GM12872 (cell line): Measurements from ENCODE around the gene ATP8B1.

Source experiments
- TF ChIP-seq, protein P1 (sequence below): IDR thresholded peaks from 3 replicates; pipeline ENCODE4 v1.5.1; 2011; ENCODE audit warnings: low read depth, mild to moderate bottlenecking, low read length, moderate library complexity; ENCODE audit not compliant: insufficient read depth

Gene ATP8B1

DNA sequence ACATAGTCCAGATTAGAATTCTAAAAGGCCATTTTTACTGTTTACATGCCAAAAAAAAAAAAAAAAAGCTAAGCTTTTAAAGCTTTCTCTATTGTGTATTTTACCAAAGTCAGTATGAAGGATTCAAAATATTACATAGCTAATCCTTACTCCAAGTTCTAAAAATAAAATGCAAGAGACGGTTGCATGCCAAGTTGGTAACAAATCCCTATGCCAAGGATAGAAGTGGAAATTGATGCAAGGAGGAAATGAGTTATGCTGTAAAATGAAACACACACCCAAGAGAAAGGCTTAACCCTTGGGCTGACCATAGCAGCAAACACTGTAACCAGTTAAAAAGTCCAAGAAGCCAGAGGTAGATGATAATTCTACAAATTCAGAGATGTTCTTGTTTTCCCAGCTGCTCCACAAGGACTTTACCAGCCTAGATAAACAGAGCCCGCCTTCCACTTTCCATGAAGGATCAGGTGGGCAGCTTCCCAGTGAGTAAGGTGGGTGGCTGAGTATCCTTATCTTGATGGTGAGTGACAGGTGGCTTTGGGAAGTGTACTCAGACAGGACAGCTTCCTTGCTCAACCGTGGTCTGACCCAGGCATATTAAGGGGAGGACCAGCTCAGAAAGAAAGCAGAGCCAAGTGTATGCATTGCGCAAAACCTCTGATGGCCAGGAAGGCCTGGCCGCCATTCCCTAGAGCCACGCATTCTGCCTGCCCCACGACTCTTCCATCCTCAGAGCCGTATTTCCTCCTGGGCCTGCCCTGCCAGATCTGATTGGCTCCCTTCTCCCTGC lies 34.4 kb downstream of the ATP8B1 start:
- TF ChIP-seq, protein P1, sequence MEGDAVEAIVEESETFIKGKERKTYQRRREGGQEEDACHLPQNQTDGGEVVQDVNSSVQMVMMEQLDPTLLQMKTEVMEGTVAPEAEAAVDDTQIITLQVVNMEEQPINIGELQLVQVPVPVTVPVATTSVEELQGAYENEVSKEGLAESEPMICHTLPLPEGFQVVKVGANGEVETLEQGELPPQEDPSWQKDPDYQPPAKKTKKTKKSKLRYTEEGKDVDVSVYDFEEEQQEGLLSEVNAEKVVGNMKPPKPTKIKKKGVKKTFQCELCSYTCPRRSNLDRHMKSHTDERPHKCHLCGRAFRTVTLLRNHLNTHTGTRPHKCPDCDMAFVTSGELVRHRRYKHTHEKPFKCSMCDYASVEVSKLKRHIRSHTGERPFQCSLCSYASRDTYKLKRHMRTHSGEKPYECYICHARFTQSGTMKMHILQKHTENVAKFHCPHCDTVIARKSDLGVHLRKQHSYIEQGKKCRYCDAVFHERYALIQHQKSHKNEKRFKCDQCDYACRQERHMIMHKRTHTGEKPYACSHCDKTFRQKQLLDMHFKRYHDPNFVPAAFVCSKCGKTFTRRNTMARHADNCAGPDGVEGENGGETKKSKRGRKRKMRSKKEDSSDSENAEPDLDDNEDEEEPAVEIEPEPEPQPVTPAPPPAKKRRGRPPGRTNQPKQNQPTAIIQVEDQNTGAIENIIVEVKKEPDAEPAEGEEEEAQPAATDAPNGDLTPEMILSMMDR, result no peak

DNA sequence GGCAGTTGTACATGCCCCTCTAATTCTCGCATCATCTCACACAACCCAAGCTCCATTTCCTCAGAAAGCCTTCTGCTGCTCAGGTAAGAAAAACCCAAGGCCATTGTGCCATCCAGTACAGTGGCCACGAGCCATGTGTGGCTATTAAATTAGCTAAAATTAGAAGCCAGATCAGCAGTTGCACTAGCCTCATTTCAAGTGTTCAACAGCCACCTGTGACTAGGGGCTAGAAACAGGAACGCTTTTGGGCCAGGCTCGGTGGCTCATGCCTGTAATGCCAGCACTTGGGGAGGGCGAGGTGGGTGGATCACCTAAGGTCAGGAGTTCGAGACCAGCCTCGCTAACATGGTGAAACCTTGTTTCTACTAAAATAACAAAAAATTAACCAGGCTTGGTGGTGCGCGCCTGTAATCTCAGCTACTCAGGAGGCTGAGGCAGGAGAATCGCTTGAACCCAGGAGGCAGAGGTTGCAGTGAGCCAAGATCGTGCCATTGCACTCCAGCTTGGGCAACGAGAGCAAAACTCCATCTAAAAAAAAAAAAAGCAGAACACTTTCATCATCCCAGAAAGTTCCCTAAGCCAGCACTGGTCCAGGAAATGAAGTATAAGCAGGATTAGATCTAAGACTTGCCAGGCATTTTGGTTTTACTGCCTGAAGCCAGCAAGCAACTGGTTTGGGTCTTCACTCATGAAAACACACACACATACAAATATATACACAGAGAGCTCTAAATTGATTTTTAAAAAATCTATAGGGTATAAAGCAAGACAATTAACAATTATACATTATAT lies 35.7 kb downstream of the ATP8B1 start:
- TF ChIP-seq, protein P1, result no peak

DNA sequence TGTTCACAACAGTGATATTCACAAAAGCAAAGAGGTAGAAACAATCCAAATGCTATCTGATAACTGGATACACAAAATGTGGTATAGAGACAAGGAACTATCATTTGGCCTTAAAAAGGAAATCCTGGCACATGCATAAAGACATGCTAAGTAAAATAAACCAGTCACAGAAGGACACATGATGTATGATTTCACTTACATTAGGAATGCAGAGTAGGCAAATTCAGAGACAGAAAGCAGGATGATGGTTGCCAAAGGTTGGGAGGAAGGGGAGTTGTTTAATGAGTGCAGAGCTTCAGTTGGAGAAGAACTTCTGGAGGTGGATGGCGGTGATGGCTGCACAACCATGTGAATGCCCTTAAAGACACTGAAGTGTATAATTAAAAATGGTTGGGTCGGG lies 38.1 kb downstream of the ATP8B1 start:
- TF ChIP-seq, protein P1, result no peak

DNA sequence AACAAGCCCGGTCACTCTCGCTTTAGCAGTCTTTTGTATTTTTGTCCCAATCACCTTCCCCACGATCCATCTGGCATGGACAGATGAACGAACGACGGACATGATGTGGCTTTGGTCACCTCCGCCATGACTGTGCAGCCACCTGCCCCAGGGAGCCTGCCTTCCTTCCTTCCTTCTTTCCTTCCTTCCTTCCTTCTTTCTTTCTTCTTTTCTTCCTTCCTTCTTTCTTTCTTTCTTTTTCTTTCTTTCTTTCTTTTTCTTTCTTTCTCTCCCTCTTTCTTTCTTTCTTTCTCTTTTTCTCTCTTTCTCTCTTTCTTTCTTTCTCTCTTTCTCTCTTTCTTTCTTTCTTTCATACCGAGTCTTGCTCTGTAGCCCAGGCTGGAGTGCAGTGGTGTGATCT lies 39.0 kb downstream of the ATP8B1 start:
- TF ChIP-seq, protein P1, result no peak

DNA sequence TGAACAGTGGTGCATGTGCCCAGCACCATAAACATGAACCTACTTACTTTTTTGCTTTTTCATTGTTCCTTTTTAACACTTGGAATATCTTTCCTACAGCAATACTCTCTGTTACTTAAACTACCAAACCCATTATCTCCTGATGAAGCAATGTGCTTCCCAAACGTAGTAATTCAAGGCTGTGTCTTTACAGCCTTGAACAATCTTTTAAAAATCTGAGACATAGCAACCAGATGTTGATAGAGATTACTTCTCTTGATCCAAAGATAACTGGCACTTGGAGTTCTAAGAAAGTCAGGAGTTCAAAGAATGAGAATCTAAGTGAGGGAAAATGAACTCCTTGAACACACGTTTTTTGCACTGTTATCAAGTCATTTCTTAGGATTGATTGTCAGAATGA lies 40.4 kb downstream of the ATP8B1 start:
- TF ChIP-seq, protein P1, result no peak

DNA sequence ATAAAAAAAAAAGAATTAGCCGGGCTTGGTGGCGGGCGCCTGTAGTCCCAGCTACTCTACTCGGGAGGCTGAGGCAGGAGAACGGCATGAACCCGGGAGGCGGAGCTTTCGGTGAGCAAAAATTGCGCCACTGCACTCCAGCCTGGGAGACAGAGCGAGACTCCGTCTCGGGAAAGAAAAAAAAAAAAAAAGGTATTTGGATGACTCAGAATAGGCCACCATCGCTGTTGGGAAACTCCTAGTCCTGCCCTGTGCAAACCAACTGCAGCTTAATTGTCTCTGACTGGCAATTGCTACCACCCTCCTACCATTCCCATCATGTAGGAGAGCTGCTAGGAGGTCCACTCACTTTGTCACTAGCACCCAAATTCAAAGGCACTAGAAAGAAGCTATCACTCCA lies 43.5 kb downstream of the ATP8B1 start:
- TF ChIP-seq, protein P1, result no peak

DNA sequence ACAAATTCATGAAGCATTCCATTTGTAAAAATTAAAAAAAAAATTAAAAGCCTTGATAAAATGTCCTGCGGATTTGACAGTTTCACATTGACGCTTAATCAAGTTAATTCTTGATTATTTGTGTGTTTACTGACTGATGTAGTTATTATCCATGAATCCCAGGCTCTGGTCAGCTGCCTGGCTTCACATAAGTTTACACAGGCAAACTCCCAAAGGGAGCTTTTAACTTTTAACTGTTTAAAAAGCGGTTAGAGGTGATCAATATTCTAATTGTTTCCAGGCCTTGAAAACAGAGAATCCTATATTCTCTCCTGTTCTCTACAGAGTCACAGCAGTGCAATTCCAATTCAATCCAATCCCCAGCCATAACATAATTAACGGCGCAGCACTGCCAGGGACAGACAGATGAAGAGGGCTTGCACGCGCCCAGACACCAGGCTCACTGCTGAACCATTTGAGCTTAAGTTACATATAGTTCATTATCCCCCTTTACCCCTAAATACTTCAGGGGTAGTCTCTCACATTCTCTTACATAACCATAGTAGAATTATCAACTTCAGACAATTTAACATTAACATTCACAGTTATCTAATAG lies 47.5 kb downstream of the ATP8B1 start:
- TF ChIP-seq, protein P1, result no peak
